Neural crest cell (in vitro differentiated cells): ENCODE data around the gene CCNDBP1. TPM values are rescaled to one million over a fixed set of nuclear protein-coding genes. Genes with fewer than 3 reads are reported as not detected.

ENCODE experiments used
- DNase-seq: peaks from one replicate; pipeline ENCODE4 v3.0.0; 2021; ENCODE audit warnings: low read depth, mixed read lengths, low spot score
- H3K27ac Mint-ChIP-seq: one replicate; pipeline ENCODE4 v1.8.0; 2021; ENCODE audit warnings: mild to moderate bottlenecking, mixed read lengths; ENCODE audit not compliant: unreplicated experiment
- H3K27me3 Mint-ChIP-seq: 2 replicates; pipeline ENCODE4 v1.8.0; 2021; ENCODE audit warnings: low read depth, mild to moderate bottlenecking, mixed read lengths
- H3K36me3 Mint-ChIP-seq: 2 replicates; pipeline ENCODE4 v1.8.0; 2021; ENCODE audit warnings: low read depth, mild to moderate bottlenecking, mixed read lengths
- H3K4me1 Mint-ChIP-seq: 2 replicates; pipeline ENCODE4 v1.8.0; 2021; ENCODE audit warnings: mixed read lengths
- H3K4me3 Mint-ChIP-seq: one replicate; pipeline ENCODE4 v1.8.0; 2021; ENCODE audit warnings: mild to moderate bottlenecking, mixed read lengths
- H3K9me3 Mint-ChIP-seq: 2 replicates; pipeline ENCODE4 v1.8.0; 2021; ENCODE audit warnings: mixed read lengths
- total RNA-seq: library from RNA; stranded (reverse); gene quantifications from 2 replicates; pipeline ENCODE4 v1.2.1, GENCODE V29; 2021
- TF ChIP-seq, protein P1 (sequence below): fragments of 200-600 bp; sonication (generic); conservative IDR thresholded peaks from 2 replicates; pipeline ENCODE4 v1.5.0; 2021; ENCODE audit warnings: antibody characterized with exemption, mild to moderate bottlenecking

The CCNDBP1 gene
- total RNA-seq, 1 donor from 2014 or later = 31.4 TPM

GRCh38 chr15:43183270-43183669 lies 1.9 kb upstream of the CCNDBP1 start:
- Mint-ChIP-seq H3K27me3 (no peaks in the 10 kb centered on the region), H3K4me1 (peaks cover 15% of the 10 kb centered on the region), H3K4me3 (no peak overlapping the region), H3K27ac (no peak overlapping the region), H3K36me3 (peaks cover 5% of the 10 kb centered on the region), H3K9me3 (no peaks in the 10 kb centered on the region)
- TF ChIP-seq, protein P1, sequence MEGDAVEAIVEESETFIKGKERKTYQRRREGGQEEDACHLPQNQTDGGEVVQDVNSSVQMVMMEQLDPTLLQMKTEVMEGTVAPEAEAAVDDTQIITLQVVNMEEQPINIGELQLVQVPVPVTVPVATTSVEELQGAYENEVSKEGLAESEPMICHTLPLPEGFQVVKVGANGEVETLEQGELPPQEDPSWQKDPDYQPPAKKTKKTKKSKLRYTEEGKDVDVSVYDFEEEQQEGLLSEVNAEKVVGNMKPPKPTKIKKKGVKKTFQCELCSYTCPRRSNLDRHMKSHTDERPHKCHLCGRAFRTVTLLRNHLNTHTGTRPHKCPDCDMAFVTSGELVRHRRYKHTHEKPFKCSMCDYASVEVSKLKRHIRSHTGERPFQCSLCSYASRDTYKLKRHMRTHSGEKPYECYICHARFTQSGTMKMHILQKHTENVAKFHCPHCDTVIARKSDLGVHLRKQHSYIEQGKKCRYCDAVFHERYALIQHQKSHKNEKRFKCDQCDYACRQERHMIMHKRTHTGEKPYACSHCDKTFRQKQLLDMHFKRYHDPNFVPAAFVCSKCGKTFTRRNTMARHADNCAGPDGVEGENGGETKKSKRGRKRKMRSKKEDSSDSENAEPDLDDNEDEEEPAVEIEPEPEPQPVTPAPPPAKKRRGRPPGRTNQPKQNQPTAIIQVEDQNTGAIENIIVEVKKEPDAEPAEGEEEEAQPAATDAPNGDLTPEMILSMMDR = no peak
- DNase-seq = no peak

DNA sequence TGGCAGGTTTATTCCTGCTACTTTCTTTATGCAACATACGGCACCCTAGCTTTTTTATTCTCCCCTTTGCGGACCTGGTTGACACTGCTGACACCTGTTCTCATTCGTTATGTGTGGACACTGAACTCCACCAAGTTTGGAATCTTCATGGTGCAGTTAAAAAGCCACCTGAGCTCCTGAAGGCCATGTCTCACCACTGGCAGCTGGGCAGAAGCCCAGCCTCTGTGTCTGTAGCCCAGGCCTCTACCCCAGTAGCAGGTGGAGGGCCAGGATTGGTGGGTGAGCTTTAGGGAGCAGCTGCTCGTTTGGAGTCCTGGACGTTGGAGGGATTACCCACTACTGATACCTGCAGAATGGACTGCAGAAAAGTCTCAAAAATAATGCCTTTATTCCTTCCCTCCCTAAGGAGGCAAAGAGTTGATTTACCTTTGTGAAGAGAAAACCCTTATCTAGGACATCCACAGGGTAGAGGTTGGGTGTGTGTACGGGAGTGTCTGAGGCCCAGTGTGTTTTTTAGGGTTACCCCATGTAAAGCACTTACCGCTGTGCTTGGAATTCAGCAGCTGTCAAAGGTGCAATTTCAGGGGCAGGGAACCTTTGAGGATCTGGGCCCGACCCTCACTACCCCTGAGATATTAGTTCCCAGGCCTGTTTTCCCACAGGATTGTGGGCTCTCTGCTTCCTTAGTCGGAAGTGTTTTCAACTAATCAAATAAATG lies 637 bp upstream of the CCNDBP1 start:
- Mint-ChIP-seq H3K4me1 (peaks cover 15% of the 10 kb centered on the region), H3K27me3 (no peaks in the 10 kb centered on the region), H3K36me3 (peaks cover 2% of the 10 kb centered on the region), H3K27ac (no peak overlapping the region), H3K4me3 (peak overlapping the region; percentile 92), H3K9me3 (no peaks in the 10 kb centered on the region)
- no peak for DNase-seq
- TF ChIP-seq, protein P1 = no peak

- Mint-ChIP-seq H3K9me3 (no peaks in the 10 kb centered on the region), H3K27me3 (no peaks in the 10 kb centered on the region), H3K4me3 (peak overlapping the region; percentile 92), H3K36me3 (peaks cover 2% of the 10 kb centered on the region), H3K27ac (no peak overlapping the region), H3K4me1 (peaks cover 15% of the 10 kb centered on the region)
- TF ChIP-seq, protein P1 = no peak
- DNase-seq = no peak
These were observed 775 bp downstream of the CCNDBP1 start for GRCh38 chr15:43186003-43186353.

DNA sequence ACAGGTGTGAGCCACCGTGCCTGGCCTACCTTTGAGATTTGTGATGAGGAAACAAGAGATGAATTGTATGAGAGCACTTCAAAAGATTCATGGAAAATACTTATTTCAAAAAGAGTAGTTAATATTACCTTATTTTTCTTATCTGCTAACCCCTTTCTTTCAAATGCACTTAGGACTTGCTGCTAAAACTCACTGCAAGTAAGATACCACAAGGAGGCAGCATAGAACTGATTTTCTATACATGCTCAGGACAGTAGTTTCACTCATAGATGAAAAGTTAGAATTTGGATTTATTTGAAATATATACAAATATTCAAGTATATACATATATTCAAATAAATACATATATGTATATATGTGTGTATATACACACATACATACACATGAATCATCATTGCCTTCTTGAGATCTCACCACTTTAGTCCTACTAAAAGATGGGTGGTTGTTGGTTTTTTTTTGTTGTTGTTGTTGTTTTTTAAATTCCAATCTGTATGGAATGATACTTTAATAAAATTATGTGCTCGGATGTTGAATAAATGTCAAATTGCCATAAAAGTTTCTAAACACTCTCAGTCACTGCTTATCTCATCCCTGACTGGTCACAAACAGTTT lies 2.4 kb downstream of the CCNDBP1 start:
- Mint-ChIP-seq H3K4me1 (peaks cover 15% of the 10 kb centered on the region), H3K27ac (no peak overlapping the region), H3K9me3 (no peaks in the 10 kb centered on the region), H3K36me3 (peaks cover 4% of the 10 kb centered on the region), H3K27me3 (no peaks in the 10 kb centered on the region), H3K4me3 (peak overlapping the region; percentile 86)
- TF ChIP-seq, protein P1 = peak; percentile 72
- DNase-seq = no peak

- no peaks in the 10 kb centered on the region for H3K27me3 Mint-ChIP-seq
- H3K4me1 Mint-ChIP-seq = peaks cover 15% of the 10 kb centered on the region
- H3K27ac Mint-ChIP-seq = no peak overlapping the region
- no peaks in the 10 kb centered on the region for H3K9me3 Mint-ChIP-seq
- no peak overlapping the region for H3K4me3 Mint-ChIP-seq
- TF ChIP-seq, protein P1 = no peak
- peaks cover 2% of the 10 kb centered on the region for H3K36me3 Mint-ChIP-seq
- DNase-seq = no peak
These were observed 4.1 kb downstream of the CCNDBP1 start for GRCh38 chr15:43189296-43189695.
